Kidney tubule cell (primary cell): Measurements from ENCODE around the gene ONECUT1.
"Not testable (repeated sequence)": the region's sequence is repeated elsewhere in the genome, so short reads cannot be mapped to it uniquely, and the experiment has no call there.

Source experiments
- DNase-seq: peaks from one replicate; pipeline ENCODE4 v3.0.0-alpha.2; 2018; ENCODE audit warnings: low spot score

ONECUT1 gene

GRCh38 chr15:52790169-52790708 lies at the start of gene ONECUT1:
Gene ONECUT1 (minus strand): TSS chr15:52790336. CDS start chr15:52789884, 452 bp downstream.
- peak; percentile 63 for DNase-seq

- DNase-seq, result no peak
Observed at GRCh38 chr15:52834379-52834778, 44.2 kb upstream of the ONECUT1 start.

- DNase-seq, result not testable (repeated sequence)
Observed at GRCh38 chr15:52824169-52824942, 34.2 kb upstream of the ONECUT1 start.

- DNase-seq, result no peak
Observed at GRCh38 chr15:52822475-52822874, 32.3 kb upstream of the ONECUT1 start.

GRCh38 chr15:52819253-52819652 lies 29.1 kb upstream of the ONECUT1 start:
- DNase-seq, result no peak

- not testable (repeated sequence) for DNase-seq
Observed at GRCh38 chr15:52815899-52816298, 25.8 kb upstream of the ONECUT1 start.

- DNase-seq, result no peak
Observed at GRCh38 chr15:52808996-52809395, 18.9 kb upstream of the ONECUT1 start.

GRCh38 chr15:52808441-52808840 lies 18.3 kb upstream of the ONECUT1 start:
- DNase-seq, result no peak

- no peak for DNase-seq
Observed at GRCh38 chr15:52806284-52806655, 16.1 kb upstream of the ONECUT1 start.

- DNase-seq, result no peak
Observed at GRCh38 chr15:52805351-52806283, 15.5 kb upstream of the ONECUT1 start.

GRCh38 chr15:52804526-52805081 lies 14.5 kb upstream of the ONECUT1 start:
- DNase-seq, result no peak

GRCh38 chr15:52803467-52804306 lies 13.6 kb upstream of the ONECUT1 start:
- DNase-seq, result no peak

- no peak for DNase-seq
Observed at GRCh38 chr15:52803108-52803466, 13.0 kb upstream of the ONECUT1 start.

GRCh38 chr15:52802110-52802509 lies 12.0 kb upstream of the ONECUT1 start:
- no peak for DNase-seq

GRCh38 chr15:52801748-52802085 lies 11.6 kb upstream of the ONECUT1 start:
- no peak for DNase-seq

GRCh38 chr15:52800828-52801747 lies 11.0 kb upstream of the ONECUT1 start:
- DNase-seq, result no peak

GRCh38 chr15:52799145-52799811 lies 9.1 kb upstream of the ONECUT1 start:
- DNase-seq, result no peak

- no peak for DNase-seq
Observed at GRCh38 chr15:52798529-52799101, 8.5 kb upstream of the ONECUT1 start.

- no peak for DNase-seq
Observed at GRCh38 chr15:52797625-52798501, 7.7 kb upstream of the ONECUT1 start.
